Frontal cortex (tissue), 4 donors: ENCODE results near the gene PRAC2. TPM values are rescaled to one million over a fixed set of nuclear protein-coding genes. Genes with fewer than 3 reads are reported as not detected.

Experiments
- DNase-seq, 2 donors: peaks; one replicate each; pipeline ENCODE4 v3.0.0; 2012; ENCODE audit warnings: low spot score in 2 of 2
- FAIRE-seq: peaks from 2 replicates; lab custom pipeline; 2012; peaks lifted over from hg19 to GRCh38; lab: Jason Lieb, UNC
- total RNA-seq: library from RNA; depleted of rRNA; stranded (reverse); fragments of >200 nt; gene quantifications from one replicate; pipeline ENCODE4 v1.2.3, GENCODE V29; 2014
- donor health status: control.
- donor health status: control.
- donor health status: control.

PRAC2 gene
- total RNA-seq, 1 donor from 2014 or later, result not detected

- FAIRE-seq (no peak), DNase-seq (no peak)
Observed at GRCh38 chr17:48719642-48720265, 3.2 kb upstream of the PRAC2 start.

GRCh38 chr17:48720266-48721008, 2.5 kb upstream of the PRAC2 start:
- no peak for DNase-seq
- FAIRE-seq, result no peak

GRCh38 chr17:48721009-48721402, 2.0 kb upstream of the PRAC2 start:
- no peak for DNase-seq

GRCh38 chr17:48722201-48722907, 631 bp upstream of the PRAC2 start, which contains the start of gene PRAC1:
TSS of gene PRAC1 (minus strand) at chr17:48722518. CDS start at chr17:48722392, 126 bp downstream.
- FAIRE-seq (no peak), DNase-seq (no peak)

More at GRCh38 chr17:48721009-48721402, 2.0 kb upstream of the PRAC2 start:
- FAIRE-seq, result no peak

GRCh38 chr17:48723423-48724250, 652 bp downstream of the PRAC2 start:
- DNase-seq (no peak), FAIRE-seq (no peak)

GRCh38 chr17:48724251-48725003, 1.4 kb downstream of the PRAC2 start:
- no peak for FAIRE-seq
- DNase-seq, result peak in 1 of 2 donors; percentile 55

- DNase-seq (no peak), FAIRE-seq (no peak)
Observed at GRCh38 chr17:48725004-48725287, 2.0 kb downstream of the PRAC2 start.

GRCh38 chr17:48725288-48726064, 2.5 kb downstream of the PRAC2 start:
- DNase-seq (no peak), FAIRE-seq (no peak)

- FAIRE-seq (no peak), DNase-seq (no peak)
Observed at GRCh38 chr17:48726114-48726915, 3.3 kb downstream of the PRAC2 start.

GRCh38 chr17:48726916-48727286, 3.9 kb downstream of the PRAC2 start:
- no peak for DNase-seq
- no peak for FAIRE-seq

- DNase-seq, result no peak
- no peak for FAIRE-seq
Observed at GRCh38 chr17:48727415-48728175, 4.6 kb downstream of the PRAC2 start.

- DNase-seq, result no peak
- no peak for FAIRE-seq
Observed at GRCh38 chr17:48728232-48729231, 5.5 kb downstream of the PRAC2 start, which contains the start of gene HOXB13. TSS of gene HOXB13 (minus strand) at chr17:48728750. CDS start at chr17:48728593, 157 bp downstream.

GRCh38 chr17:48729335-48730239, 6.6 kb downstream of the PRAC2 start:
- FAIRE-seq, result no peak
- no peak for DNase-seq

GRCh38 chr17:48730240-48730550, 7.2 kb downstream of the PRAC2 start:
- no peak for FAIRE-seq

GRCh38 chr17:48731355-48731754, 8.4 kb downstream of the PRAC2 start:
- FAIRE-seq, result no peak
- DNase-seq, result no peak

More at GRCh38 chr17:48730240-48730550, 7.2 kb downstream of the PRAC2 start:
- DNase-seq, result no peak
